Karpas-422 (cell line): ENCODE results near the gene SLC23A2. TPM values are rescaled to one million over a fixed set of nuclear protein-coding genes. Genes with fewer than 3 reads are reported as not detected.
"Not testable (repeated sequence)": the region's sequence is repeated elsewhere in the genome, so short reads cannot be mapped to it uniquely, and the experiment has no call there.

Source experiments
- DNase-seq: peaks from one replicate; pipeline ENCODE4 v3.0.0-alpha.2; 2015
- H2AFZ ChIP-seq: fragments of 200-600 bp; sonication (generic); 2 replicates; pipeline ENCODE4 v1.6.1; 2014; ENCODE audit warnings: antibody characterized with exemption, low read length, mixed read lengths
- H3K27ac ChIP-seq: fragments of 200-600 bp; sonication (generic); 2 replicates; pipeline ENCODE4 v1.5.1; 2014; ENCODE audit warnings: mild to moderate bottlenecking, low read length, moderate library complexity
- H3K27me3 ChIP-seq: fragments of 200-600 bp; sonication (generic); 2 replicates; pipeline ENCODE4 v1.6.1; 2014; ENCODE audit warnings: low read length, mixed read lengths
- H3K36me3 ChIP-seq: fragments of 200-600 bp; sonication (generic); 2 replicates; pipeline ENCODE4 v1.6.1; 2014; ENCODE audit warnings: low read length, mixed read lengths; ENCODE audit not compliant: insufficient read depth
- H3K4me1 ChIP-seq: fragments of 200-600 bp; sonication (generic); 2 replicates; pipeline ENCODE4 v1.6.1; 2014; ENCODE audit warnings: mild to moderate bottlenecking, low read length, mixed read lengths
- H3K4me2 ChIP-seq: fragments of 200-600 bp; sonication (generic); 2 replicates; pipeline ENCODE4 v1.6.1; 2014; ENCODE audit warnings: low read length, low read depth, mild to moderate bottlenecking; ENCODE audit not compliant: poor library complexity, severe bottlenecking
- H3K4me3 ChIP-seq: fragments of 200-600 bp; sonication (generic); 2 replicates; pipeline ENCODE4 v1.5.1; 2014; ENCODE audit warnings: mild to moderate bottlenecking, antibody characterized with exemption, low read length, mixed read lengths
- H3K79me2 ChIP-seq: fragments of 200-600 bp; sonication (generic); 2 replicates; pipeline ENCODE4 v1.6.1; 2014; ENCODE audit warnings: mild to moderate bottlenecking, low read length, mixed read lengths
- H3K9ac ChIP-seq: fragments of 200-600 bp; sonication (generic); 2 replicates; pipeline ENCODE4 v1.6.0; 2014; ENCODE audit warnings: low read length
- H3K9me2 ChIP-seq: fragments of 200-600 bp; sonication (generic), shearing (Covaris generic); replicated peaks from 2 replicates; pipeline ENCODE4 v1.6.0; 2014; ENCODE audit warnings: mild to moderate bottlenecking, low read length, moderate library complexity; ENCODE audit not compliant: insufficient read depth
- H3K9me3 ChIP-seq: fragments of 300-700, 200-600 bp; sonication (generic); 2 replicates; pipeline ENCODE4 v1.6.1; 2014; ENCODE audit warnings: low read length, mixed read lengths
- H4K20me1 ChIP-seq: fragments of 200-600 bp; sonication (generic); 2 replicates; pipeline ENCODE4 v1.6.1; 2014; ENCODE audit warnings: mild to moderate bottlenecking, antibody characterized with exemption, low read length, low read depth; ENCODE audit not compliant: insufficient read depth
- total RNA-seq: library from RNA; depleted of rRNA; stranded (reverse); fragments of >200 nt; shearing (Covaris generic); gene quantifications from 2 replicates; pipeline ENCODE4 v1.2.3, GENCODE V29; 2014; ENCODE audit warnings: low replicate concordance

SLC23A2 gene
- total RNA-seq, 1 experiment from 2014 or later, result 49.2 TPM

GRCh38 chr20:5024103-5024502, 22.8 kb upstream of the SLC23A2 start:
- H3K9me2 ChIP-seq, result no peaks in the 10 kb centered on the region
- no peak overlapping the region for H3K4me3 ChIP-seq
- H3K4me2 ChIP-seq, result no peak overlapping the region
- H3K4me1 ChIP-seq, result no peaks in the 10 kb centered on the region
- no peaks in the 10 kb centered on the region for H4K20me1 ChIP-seq
- no peak overlapping the region for H3K27ac ChIP-seq
- no peak for DNase-seq
- H3K79me2 ChIP-seq, result no peaks in the 10 kb centered on the region
- no peak overlapping the region for H2AFZ ChIP-seq
- no peaks in the 10 kb centered on the region for H3K9me3 ChIP-seq
- H3K27me3 ChIP-seq, result no peaks in the 10 kb centered on the region
- H3K36me3 ChIP-seq, result no peaks in the 10 kb centered on the region
- H3K9ac ChIP-seq, result no peak overlapping the region

- not testable (repeated sequence) for H3K4me1 ChIP-seq, H3K9ac ChIP-seq, H3K9me3 ChIP-seq, H2AFZ ChIP-seq, H4K20me1 ChIP-seq, H3K36me3 ChIP-seq, H3K79me2 ChIP-seq, H3K4me2 ChIP-seq, H3K27me3 ChIP-seq, DNase-seq, H3K9me2 ChIP-seq, H3K27ac ChIP-seq, H3K4me3 ChIP-seq
Measured at GRCh38 chr20:5023171-5023570, 21.9 kb upstream of the SLC23A2 start.

- Histone ChIP-seq H3K27me3 (no peaks in the 10 kb centered on the region), H3K4me3 (no peak overlapping the region), H3K36me3 (no peaks in the 10 kb centered on the region), H3K4me2 (no peak overlapping the region), H3K4me1 (no peaks in the 10 kb centered on the region), H3K79me2 (no peaks in the 10 kb centered on the region), H2AFZ (no peak overlapping the region), H4K20me1 (no peaks in the 10 kb centered on the region), H3K9ac (no peak overlapping the region), H3K27ac (no peak overlapping the region), H3K9me2 (no peaks in the 10 kb centered on the region), H3K9me3 (no peaks in the 10 kb centered on the region)
- DNase-seq, result no peak
Measured at GRCh38 chr20:5020760-5021159, 19.4 kb upstream of the SLC23A2 start.

- Histone ChIP-seq H3K9me2 (no peaks in the 10 kb centered on the region), H3K9ac (no peak overlapping the region)
Measured at GRCh38 chr20:5013682-5014447, 12.6 kb upstream of the SLC23A2 start.

GRCh38 chr20:5008759-5009158, 7.4 kb upstream of the SLC23A2 start:
- Histone ChIP-seq H3K4me2 (no peak overlapping the region), H3K79me2 (no peaks in the 10 kb centered on the region), H3K9ac (no peak overlapping the region), H3K9me3 (no peaks in the 10 kb centered on the region), H2AFZ (peak overlapping the region; percentile 27; the same call in 1 of the 2 replicates), H3K9me2 (no peaks in the 10 kb centered on the region), H3K4me1 (peaks cover 23% of the 10 kb centered on the region), H3K4me3 (no peak overlapping the region), H3K27me3 (no peaks in the 10 kb centered on the region), H3K27ac (no peak overlapping the region), H4K20me1 (no peaks in the 10 kb centered on the region), H3K36me3 (no peaks in the 10 kb centered on the region)
- DNase-seq, result no peak

More at GRCh38 chr20:5013682-5014447, 12.6 kb upstream of the SLC23A2 start:
- no peak overlapping the region for H3K27ac ChIP-seq
- no peaks in the 10 kb centered on the region for H3K36me3 ChIP-seq
- H3K4me2 ChIP-seq, result no peak overlapping the region
- H4K20me1 ChIP-seq, result no peaks in the 10 kb centered on the region
- H3K9me3 ChIP-seq, result no peaks in the 10 kb centered on the region
- no peak overlapping the region for H3K4me3 ChIP-seq
- no peaks in the 10 kb centered on the region for H3K27me3 ChIP-seq
- no peak for DNase-seq
- H3K4me1 ChIP-seq, result peaks cover 18% of the 10 kb centered on the region
- no peak overlapping the region for H2AFZ ChIP-seq
- H3K79me2 ChIP-seq, result no peaks in the 10 kb centered on the region

GRCh38 chr20:5005326-5005725, 4.0 kb upstream of the SLC23A2 start:
- Histone ChIP-seq H3K4me2 (no peak overlapping the region), H3K9me3 (no peaks in the 10 kb centered on the region), H3K9ac (no peak overlapping the region), H3K4me3 (no peak overlapping the region), H2AFZ (no peak overlapping the region), H3K4me1 (peaks cover 22% of the 10 kb centered on the region), H3K9me2 (no peaks in the 10 kb centered on the region), H3K79me2 (peaks cover 6% of the 10 kb centered on the region), H4K20me1 (peaks cover 4% of the 10 kb centered on the region; the same call in 1 of the 2 replicates), H3K36me3 (no peaks in the 10 kb centered on the region), H3K27ac (no peak overlapping the region), H3K27me3 (no peaks in the 10 kb centered on the region)
- DNase-seq, result no peak

- not testable (repeated sequence) for H2AFZ ChIP-seq, H3K36me3 ChIP-seq, H3K9me3 ChIP-seq, H3K4me2 ChIP-seq, H4K20me1 ChIP-seq, H3K27me3 ChIP-seq, DNase-seq, H3K27ac ChIP-seq, H3K9ac ChIP-seq, H3K4me3 ChIP-seq, H3K9me2 ChIP-seq
- H3K4me1 ChIP-seq, result peaks cover 27% of the 10 kb centered on the region
- H3K79me2 ChIP-seq, result peaks cover 11% of the 10 kb centered on the region
Measured at GRCh38 chr20:5004825-5005224, 3.5 kb upstream of the SLC23A2 start.

GRCh38 chr20:5003626-5004025, 2.3 kb upstream of the SLC23A2 start:
- no peaks in the 10 kb centered on the region for H3K9me3 ChIP-seq
- no peaks in the 10 kb centered on the region for H3K36me3 ChIP-seq
- peaks cover 32% of the 10 kb centered on the region for H3K4me1 ChIP-seq
- no peak overlapping the region for H3K4me2 ChIP-seq
- peak overlapping the region; percentile 8; the same call in 1 of the 2 replicates for H2AFZ ChIP-seq
- DNase-seq, result no peak
- no peaks in the 10 kb centered on the region for H3K27me3 ChIP-seq
- H3K4me3 ChIP-seq, result no peak overlapping the region
- H3K27ac ChIP-seq, result no peak overlapping the region
- no peaks in the 10 kb centered on the region for H3K9me2 ChIP-seq
- peaks cover 19% of the 10 kb centered on the region; the same call in 1 of the 2 replicates for H4K20me1 ChIP-seq
- peaks cover 23% of the 10 kb centered on the region for H3K79me2 ChIP-seq
- H3K9ac ChIP-seq, result no peak overlapping the region
